Measurements from ENCODE around the gene ZNF41.
A peak's percentile ranks its signal among the peaks of the same experiment; 100 is the strongest.
"Not testable (repeated sequence)": the region's sequence is repeated elsewhere in the genome, so short reads cannot be mapped to it uniquely, and the experiment has no call there.

ZNF41 gene

GRCh38 chrX:47482512-47483305 is at the start of gene ZNF41:
Gene ZNF41, minus strand, starts transcription at chrX:47483222. Its CDS starts 15,741 bp downstream, at chrX:47467481.
- peak; percentile 12 for DNase-seq

- DNase-seq: no peak
Measured at GRCh38 chrX:47530049-47530448, 47.0 kb upstream of the ZNF41 start.

- DNase-seq: no peak
Measured at GRCh38 chrX:47529548-47529947, 46.5 kb upstream of the ZNF41 start.

- no peak for DNase-seq
Measured at GRCh38 chrX:47523713-47524166, 40.7 kb upstream of the ZNF41 start.

GRCh38 chrX:47523297-47523696 is 40.3 kb upstream of the ZNF41 start:
- peak; percentile 51 for DNase-seq

- no peak for DNase-seq
Measured at GRCh38 chrX:47518144-47518543, 35.1 kb upstream of the ZNF41 start.

GRCh38 chrX:47515941-47516665 is 33.1 kb upstream of the ZNF41 start:
- DNase-seq: no peak

- no peak for DNase-seq
Measured at GRCh38 chrX:47514533-47515235, 31.7 kb upstream of the ZNF41 start.

GRCh38 chrX:47513034-47513965 is 30.3 kb upstream of the ZNF41 start:
- DNase-seq: not testable (repeated sequence)

- DNase-seq: not testable (repeated sequence)
Measured at GRCh38 chrX:47512383-47512782, 29.4 kb upstream of the ZNF41 start.

GRCh38 chrX:47507153-47507867 is 24.3 kb upstream of the ZNF41 start:
- DNase-seq: no peak

GRCh38 chrX:47503151-47503550 is 20.1 kb upstream of the ZNF41 start:
- no peak for DNase-seq

- no peak for DNase-seq
Measured at GRCh38 chrX:47502316-47503125, 19.5 kb upstream of the ZNF41 start.

GRCh38 chrX:47501226-47502074 is 18.4 kb upstream of the ZNF41 start:
- DNase-seq: no peak

GRCh38 chrX:47500554-47500953 is 17.5 kb upstream of the ZNF41 start:
- DNase-seq: no peak

- no peak for DNase-seq
Measured at GRCh38 chrX:47499293-47499692, 16.3 kb upstream of the ZNF41 start.

- no peak for DNase-seq
Measured at GRCh38 chrX:47498411-47498810, 15.4 kb upstream of the ZNF41 start.

GRCh38 chrX:47497271-47497888 is 14.4 kb upstream of the ZNF41 start:
- DNase-seq: no peak

GRCh38 chrX:47492133-47492532 is 9.1 kb upstream of the ZNF41 start:
- DNase-seq: not testable (repeated sequence)

All from GOT3 (cell line).